ENCODE results near the gene AOPEP.

The AOPEP gene

DNA sequence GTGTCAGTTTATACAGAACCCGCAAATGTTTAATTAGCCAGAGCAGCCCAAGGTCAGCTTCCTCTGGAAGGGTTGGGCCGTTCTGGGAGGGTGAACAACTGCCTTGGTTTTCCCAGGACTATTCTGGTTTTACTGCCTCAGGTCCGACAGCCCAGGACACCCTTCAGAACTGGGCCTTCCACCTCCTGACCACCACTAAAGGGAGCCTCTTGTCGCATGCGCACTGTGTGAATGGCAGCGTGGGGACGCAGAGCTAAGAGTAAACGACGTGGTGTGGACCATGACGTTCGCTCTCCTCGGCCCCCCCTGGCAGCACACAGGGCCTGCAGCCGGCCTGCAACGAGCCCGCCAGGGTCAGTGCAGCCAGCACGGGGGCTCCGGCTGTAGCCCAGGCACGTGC is 376.1 kb downstream of the AOPEP start:
- in situ Hi-C loops (cut with MboI; ENCODE audit: low sequenced_read_pairs, unreplicated experiment): no loop called here
- TF ChIP-seq, protein P1, sequence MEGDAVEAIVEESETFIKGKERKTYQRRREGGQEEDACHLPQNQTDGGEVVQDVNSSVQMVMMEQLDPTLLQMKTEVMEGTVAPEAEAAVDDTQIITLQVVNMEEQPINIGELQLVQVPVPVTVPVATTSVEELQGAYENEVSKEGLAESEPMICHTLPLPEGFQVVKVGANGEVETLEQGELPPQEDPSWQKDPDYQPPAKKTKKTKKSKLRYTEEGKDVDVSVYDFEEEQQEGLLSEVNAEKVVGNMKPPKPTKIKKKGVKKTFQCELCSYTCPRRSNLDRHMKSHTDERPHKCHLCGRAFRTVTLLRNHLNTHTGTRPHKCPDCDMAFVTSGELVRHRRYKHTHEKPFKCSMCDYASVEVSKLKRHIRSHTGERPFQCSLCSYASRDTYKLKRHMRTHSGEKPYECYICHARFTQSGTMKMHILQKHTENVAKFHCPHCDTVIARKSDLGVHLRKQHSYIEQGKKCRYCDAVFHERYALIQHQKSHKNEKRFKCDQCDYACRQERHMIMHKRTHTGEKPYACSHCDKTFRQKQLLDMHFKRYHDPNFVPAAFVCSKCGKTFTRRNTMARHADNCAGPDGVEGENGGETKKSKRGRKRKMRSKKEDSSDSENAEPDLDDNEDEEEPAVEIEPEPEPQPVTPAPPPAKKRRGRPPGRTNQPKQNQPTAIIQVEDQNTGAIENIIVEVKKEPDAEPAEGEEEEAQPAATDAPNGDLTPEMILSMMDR (IDR thresholded peaks at IDR 0.05; ENCODE audit: borderline replicate concordance, control extremely low read depth, extremely low read depth, insufficient read depth, missing control alignments): no peak

DNA sequence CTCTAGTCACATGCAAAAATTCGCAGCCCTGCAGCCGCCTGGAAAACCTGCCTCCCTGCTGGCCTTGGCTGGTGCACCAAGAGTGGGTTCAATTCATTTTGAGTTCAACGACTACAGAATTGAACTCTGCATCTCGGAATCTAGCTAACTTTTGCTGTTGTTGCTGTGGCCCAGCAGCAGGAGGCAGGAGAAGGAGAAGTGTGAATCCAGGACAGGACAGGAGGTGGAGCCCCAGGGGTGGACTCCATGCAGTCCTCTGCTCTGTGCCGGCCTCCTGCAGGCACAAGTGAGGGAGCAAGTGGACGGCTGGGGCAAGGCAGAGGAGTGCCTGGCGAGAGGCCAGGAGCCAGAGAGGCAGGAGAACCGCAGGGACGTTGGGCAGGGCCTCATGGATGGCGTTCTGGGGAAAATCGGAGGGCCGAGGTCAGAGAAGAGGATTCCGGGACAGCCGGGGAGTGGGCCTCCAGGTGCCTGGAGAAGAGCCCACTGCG is 376.8 kb downstream of the AOPEP start:
- TF ChIP-seq, protein P1 (IDR thresholded peaks at IDR 0.05; ENCODE audit: borderline replicate concordance, control extremely low read depth, extremely low read depth, insufficient read depth, missing control alignments): no peak
- DNase-seq (ENCODE audit: low spot score): no peak
- in situ Hi-C loops (cut with MboI; ENCODE audit: low sequenced_read_pairs, unreplicated experiment): no loop called here

More for the DNA sequence above, 376.1 kb downstream of the AOPEP start:
- DNase-seq (ENCODE audit: low spot score): no peak

DNA sequence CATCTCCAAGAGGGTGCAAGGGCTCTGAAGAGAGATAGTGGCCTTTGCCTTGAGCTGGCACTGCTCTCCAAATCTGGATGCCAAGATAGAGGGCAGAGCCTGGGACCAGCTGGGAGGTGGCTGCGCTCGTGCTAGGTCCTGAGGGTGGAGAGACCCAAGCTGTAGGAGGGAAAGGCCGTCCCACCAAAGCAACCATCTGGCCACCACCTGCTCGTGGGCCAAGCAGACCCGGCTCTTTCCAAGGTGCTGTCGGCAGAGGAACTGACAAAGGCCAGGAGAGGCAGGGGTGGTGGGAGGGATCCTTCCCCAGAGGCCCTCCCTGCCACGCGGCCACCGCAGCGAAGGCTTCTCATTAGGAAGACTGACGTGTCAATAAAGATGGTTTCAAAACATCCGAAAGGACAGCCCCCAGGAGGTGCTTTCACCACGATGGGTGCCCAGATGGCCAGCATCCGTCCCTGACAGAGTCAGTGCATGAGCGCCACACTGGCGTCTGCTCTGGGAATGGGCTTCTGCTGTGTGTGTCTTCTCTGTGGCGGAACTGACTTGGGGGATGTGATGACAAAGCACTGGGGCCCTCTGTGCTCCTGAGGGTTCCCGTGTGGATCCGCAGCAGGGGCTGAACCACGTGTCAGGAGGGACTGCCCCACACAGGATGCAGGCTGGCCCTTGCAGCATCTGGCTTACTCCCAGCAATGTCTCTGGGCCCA is 377.5 kb downstream of the AOPEP start:
- in situ Hi-C loops (cut with MboI; ENCODE audit: low sequenced_read_pairs, unreplicated experiment): no loop called here
- TF ChIP-seq, protein P1 (IDR thresholded peaks at IDR 0.05; ENCODE audit: borderline replicate concordance, control extremely low read depth, extremely low read depth, insufficient read depth, missing control alignments): no peak
- DNase-seq (ENCODE audit: low spot score): no peak

DNA sequence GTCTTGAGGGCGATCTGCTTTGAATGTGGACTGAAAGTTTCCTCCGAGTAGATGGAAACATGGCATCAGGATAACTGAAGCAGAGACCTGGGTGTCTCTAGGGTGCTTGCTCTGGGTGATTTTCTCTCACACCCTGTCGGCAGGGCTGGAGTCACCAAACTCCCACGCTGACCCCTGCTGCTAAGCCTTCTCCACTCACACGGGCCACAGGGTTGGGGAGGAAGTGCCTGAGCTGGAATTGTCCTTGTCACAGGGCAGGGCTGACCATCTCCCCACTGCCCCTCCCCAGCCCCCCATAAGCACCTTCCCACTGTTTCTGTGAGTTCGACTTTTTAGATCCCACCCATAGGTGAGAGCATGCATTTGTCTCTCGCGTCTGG is 378.1 kb downstream of the AOPEP start:
- DNase-seq (ENCODE audit: low spot score): no peak
- TF ChIP-seq, protein P1 (IDR thresholded peaks at IDR 0.05; ENCODE audit: borderline replicate concordance, control extremely low read depth, extremely low read depth, insufficient read depth, missing control alignments): no peak
- in situ Hi-C loops (cut with MboI; ENCODE audit: low sequenced_read_pairs, unreplicated experiment): no loop called here

DNA sequence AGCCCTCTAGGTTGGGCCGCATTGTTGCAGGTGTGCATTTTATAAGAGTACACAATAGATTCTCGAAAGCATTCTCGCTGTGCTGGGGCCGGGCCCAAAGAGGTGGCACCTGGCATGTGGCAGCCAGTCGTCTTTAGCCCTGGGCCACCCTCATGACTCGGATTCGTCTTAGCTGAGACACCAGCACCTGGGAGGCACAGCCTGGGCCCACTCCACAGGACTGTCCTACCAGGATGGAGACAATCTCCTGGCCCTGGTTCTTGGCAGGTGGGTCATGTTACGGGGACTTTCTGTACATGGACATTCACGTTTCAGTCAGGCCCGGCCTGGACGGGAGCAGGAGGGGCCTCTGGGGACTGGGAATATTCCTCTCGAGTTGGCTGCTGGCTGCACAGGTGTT is 378.5 kb downstream of the AOPEP start:
- no peak for DNase-seq (ENCODE audit: low spot score)
- TF ChIP-seq, protein P1 (IDR thresholded peaks at IDR 0.05; ENCODE audit: borderline replicate concordance, control extremely low read depth, extremely low read depth, insufficient read depth, missing control alignments): no peak
- in situ Hi-C loops (cut with MboI; ENCODE audit: low sequenced_read_pairs, unreplicated experiment): no loop called here

DNA sequence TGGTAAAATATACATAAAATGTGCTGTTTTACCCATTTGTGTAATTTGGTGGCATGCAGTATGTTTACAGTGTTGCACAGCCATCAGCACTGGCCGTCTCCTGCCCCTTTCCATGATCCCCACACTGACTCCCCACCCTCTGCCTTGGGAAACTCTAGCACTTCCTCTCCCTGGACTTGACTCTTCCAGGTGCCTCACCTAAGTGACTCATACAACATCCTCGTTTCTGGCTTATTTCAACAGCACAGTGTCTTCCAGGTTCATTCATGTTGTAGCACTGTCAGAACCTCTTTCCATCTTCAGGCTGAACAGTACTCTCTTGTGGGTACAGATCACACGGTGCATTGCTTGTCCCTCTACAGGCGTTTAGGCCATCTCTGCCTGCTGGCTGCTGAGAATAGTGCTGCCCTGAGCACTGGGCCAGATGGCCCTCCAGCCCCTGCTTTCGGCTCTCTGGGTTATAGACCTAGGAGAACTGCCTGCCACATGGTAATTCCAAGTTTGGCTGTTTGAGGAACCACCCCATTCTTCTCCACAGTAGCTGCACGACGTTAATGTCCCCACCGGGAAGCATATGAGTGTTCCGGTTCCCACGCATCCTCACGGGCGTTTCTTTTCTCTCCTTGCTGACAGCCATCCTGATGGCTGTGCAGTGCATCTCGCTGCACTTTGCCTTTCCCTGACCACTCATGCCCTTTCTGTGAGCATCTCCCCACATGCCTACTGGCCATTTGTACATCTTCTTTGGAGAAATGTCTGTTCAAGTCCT is 379.2 kb downstream of the AOPEP start:
- DNase-seq (ENCODE audit: low spot score): no peak
- in situ Hi-C loops (cut with MboI; ENCODE audit: low sequenced_read_pairs, unreplicated experiment): no loop called here
- TF ChIP-seq, protein P1 (IDR thresholded peaks at IDR 0.05; ENCODE audit: borderline replicate concordance, control extremely low read depth, extremely low read depth, insufficient read depth, missing control alignments): no peak
